GM19035 (cell line): ENCODE results near the gene CDK2.
A peak's percentile ranks its signal among the peaks of the same experiment; 100 is the strongest.

Experiments used
- ATAC-seq: cut with Tn5 transposase; IDR thresholded peaks from one replicate; pipeline ENCODE4 v1.9.1; 2021; ENCODE audit not compliant: unreplicated experiment

The CDK2 gene

GRCh38 chr12:55937981-55938380, 28.6 kb upstream of the CDK2 start:
- no peak for ATAC-seq

DNA sequence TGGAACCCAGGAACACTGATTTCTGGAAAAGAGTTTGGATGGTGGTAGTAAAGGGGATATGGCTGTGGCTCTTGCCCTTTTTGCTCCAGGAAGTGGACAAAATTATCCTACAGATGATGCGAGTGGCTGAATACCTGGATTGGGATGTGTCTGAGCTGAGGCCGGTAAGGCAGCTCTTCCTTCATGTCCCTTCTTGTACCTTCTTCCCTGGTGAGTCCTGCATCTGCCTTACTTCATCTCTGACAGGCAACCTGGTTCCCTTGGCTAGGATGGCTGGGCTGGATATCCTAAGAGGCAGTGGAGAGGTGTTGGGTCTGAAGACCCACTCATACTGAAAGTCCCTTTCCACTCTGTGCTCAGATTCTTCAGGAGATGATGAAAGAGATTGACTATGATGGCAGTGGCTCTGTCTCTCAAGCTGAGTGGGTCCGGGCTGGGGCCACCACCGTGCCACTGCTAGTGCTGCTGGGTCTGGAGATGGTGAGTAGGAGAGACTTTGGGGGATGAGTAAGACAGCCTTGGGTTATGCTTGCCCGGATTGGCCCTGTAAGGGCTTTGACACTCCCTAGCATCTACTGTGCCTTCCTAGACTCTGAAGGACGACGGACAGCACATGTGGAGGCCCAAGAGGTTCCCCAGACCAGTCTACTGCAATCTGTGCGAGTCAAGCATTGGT, 27.7 kb upstream of the CDK2 start:
- ATAC-seq: no peak

DNA sequence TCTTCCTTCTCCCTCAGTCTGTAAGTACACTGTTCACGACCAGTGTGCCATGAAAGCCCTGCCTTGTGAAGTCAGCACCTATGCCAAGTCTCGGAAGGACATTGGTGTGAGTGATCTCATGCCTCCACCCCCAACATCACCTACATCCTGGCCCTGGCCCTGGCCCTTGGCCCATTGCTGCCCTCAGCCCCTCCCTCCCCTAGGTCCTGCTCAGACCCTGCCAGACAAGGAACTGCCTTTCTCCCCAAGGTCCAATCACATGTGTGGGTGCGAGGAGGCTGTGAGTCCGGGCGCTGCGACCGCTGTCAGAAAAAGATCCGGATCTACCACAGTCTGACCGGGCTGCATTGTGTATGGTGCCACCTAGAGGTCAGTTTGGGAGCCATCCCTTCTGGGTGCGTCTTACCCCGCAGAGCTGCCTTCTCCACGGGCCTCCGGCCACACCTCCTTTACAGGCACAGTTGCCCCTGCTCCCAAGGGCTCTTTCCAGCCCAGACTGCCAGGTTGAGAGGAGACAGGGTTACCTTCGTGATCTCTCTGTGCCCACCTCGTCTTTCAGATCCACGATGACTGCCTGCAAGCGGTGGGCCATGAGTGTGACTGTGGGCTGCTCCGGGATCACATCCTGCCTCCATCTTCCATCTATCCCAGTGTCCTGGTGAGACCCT, 26.4 kb upstream of the CDK2 start:
- ATAC-seq: peak; percentile 97

- no peak for ATAC-seq
These were observed 24.6 kb upstream of the CDK2 start for GRCh38 chr12:55942055-55942454.

- no peak for ATAC-seq
These were observed 24.0 kb upstream of the CDK2 start for GRCh38 chr12:55942577-55943136.

GRCh38 chr12:55946553-55946952, 20.1 kb upstream of the CDK2 start:
- ATAC-seq: no peak

DNA sequence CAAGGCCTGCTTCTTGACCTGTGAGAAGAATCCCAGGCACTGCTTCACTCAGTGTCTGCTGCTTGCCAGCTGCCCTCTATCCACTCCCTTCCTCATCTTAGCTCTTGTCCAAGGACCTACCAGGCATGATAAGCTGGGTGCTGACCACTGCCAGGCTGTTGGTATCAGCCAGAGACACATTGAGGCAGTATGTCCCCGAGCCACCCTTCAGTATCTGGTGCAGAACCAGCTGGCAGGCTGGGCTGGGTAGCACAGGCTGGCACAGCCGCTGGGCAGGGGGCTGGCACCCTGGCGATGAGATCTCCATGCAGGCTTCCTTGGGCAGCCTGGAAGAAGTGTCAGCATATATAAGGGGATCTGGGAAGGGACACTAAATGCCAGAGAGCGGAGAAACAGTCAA, 11.3 kb upstream of the CDK2 start:
- no peak for ATAC-seq

DNA sequence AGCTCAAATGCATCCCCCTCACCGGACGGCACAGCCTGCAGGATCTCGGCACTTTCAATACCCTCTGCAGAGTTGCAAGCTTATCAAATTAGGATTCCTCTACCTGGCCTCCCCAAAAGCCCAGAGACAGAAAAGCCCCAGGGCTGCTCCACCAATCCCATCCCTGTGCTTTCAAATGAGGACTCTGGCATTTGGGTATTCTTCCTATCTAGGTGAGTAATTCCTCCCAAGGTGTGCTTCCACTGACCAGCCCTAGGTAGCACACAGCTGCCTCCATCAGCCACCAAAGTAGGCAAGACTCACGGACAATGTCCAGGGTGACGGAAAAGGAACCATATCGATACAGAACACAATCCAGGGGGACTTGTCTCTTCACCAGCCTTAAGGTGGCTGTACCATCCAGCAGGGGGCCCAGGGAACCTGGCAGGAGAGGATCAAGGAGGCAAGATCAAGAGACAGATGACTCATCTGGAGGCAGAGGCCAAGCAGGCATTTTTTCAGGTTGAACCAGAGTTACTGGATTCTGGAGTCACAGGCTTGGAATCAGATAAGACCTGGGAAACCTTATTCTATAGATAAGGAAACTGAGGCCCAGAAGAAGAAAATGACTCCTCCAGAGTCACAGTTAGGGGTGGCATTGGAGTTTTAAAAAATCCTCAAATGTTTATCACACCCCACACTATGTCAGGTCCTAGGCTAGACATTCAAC, 10.7 kb upstream of the CDK2 start:
- no peak for ATAC-seq

DNA sequence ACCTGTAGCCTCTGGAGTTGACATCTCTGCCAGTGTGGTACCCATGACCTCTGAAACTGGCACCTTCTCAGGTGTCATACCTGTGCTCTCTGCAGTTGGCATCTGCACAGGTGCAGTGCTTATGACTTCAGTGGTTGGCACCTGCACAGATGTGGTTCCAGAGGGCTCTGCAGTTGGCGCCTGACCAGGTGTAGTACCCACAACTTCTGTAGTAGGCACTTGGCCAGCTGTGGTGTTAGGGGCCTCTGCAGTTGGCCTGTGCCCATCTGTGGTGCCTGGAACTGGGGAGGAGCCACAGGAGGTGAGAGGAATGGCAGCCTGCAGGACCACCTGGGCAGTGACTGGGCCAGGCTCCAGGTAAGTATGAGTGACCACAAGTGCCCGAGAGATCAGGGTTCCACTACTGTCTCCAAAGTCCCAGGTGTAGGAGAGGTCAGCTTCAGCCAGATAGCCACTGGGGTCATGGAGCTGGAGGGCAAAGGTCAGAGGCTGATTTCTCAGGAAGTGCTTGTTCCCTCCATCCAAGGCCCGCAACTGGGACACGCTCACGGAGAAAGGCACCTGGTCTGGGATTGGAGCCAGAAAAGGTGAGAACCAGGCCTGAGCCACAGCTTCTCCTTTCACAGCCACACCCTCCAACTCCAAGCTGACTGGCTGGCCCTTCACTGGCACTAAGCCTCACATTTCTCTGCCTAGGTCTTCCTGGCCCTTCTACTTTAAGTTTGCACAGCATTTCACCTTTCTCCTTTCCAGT, 9.3 kb upstream of the CDK2 start:
- ATAC-seq: no peak

GRCh38 chr12:55963760-55964159, 2.9 kb upstream of the CDK2 start:
- ATAC-seq: no peak

GRCh38 chr12:55965240-55965639, 1.4 kb upstream of the CDK2 start:
- no peak for ATAC-seq

DNA sequence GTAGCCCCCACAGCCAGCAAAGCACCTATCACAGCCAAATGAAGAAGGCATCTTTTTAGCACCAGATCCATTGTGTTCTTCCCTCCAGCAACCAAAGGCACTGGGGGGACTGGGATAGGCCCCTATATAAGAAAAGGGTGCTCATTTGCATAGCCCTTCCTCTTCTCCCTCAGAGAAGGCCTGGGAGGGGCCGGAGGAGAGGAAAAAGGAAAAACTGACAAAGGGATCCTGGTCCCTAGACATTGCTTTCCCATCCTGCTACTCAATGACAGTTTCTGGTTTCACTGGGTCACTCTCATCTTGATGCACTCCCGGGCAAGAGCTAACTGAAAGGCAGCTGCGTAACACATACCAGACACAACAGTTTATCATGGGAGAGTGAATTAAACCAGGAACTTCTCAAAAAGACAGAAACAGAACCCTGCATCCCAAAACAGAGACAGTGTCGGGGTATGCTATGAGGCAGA, 656 bp upstream of the CDK2 start, which contains the start of gene PMEL:
PMEL (minus strand) TSS at position 102 of the 467 bp plus-strand sequence; CDS start at position 71, 31 bp downstream.
- no peak for ATAC-seq

GRCh38 chr12:55969356-55969755, 2.7 kb downstream of the CDK2 start:
- no peak for ATAC-seq

GRCh38 chr12:55970775-55971174, 4.1 kb downstream of the CDK2 start:
- ATAC-seq: no peak

- ATAC-seq: no peak
These were observed 5.4 kb downstream of the CDK2 start for GRCh38 chr12:55972042-55972441.

GRCh38 chr12:55972456-55972855, 5.8 kb downstream of the CDK2 start:
- ATAC-seq: no peak

DNA sequence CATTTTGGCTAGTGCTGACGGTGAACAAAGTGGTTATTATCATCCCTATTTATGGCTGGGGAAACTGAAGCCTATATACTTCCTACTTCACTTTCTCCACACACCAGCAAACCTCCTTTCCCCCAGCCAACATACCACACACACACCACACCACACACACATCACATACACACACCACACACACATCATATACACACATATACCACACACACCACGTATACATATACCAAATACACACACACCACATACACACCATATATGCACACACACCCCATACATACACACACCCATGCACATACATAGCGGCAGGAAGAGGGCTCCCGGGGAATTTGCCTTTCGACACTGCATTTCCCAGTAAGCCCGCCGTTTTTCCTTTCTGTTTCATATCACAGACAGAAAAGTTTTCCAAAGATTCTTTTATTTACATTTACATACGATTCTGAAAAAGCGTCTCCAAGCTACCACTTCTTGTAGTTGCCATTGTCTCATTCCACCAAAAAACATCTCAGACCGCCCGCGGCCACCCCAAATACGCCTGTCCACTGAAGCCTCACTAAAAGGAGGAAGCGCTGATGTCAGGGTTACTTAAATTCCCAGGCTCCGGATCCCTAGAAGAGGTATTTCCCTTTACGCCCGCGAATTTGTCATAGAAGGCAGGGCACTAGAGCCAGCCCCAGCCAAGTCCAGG, 6.4 kb downstream of the CDK2 start:
- ATAC-seq: no peak

GRCh38 chr12:55973599-55974307, 7.1 kb downstream of the CDK2 start, which contains the start of gene RAB5B:
RAB5B (plus strand) TSS chr12:55974078; CDS start chr12:55986961, 12,883 bp downstream.
- ATAC-seq: peak; percentile 94

DNA sequence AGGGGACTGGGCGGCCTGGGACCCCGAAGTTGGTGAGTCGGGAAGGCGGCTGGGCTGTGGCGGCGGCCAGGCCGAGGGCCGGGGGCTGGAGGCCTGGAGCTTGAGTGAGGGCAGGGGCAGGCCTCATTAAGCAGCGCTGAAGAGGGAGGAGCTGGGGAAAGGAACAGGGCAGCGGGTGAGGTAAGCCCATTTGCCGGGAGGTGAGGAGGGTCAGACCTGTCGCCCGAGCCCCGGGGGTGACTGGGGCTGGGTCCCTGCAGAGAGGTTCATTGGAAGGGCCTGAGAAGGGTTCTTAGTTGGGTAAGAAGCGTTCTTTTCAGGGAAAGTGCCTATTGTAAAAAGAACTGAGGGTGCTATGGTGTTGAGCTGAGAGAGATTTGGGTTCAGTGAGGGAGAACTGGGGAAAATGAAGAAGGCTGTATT, 7.7 kb downstream of the CDK2 start:
- ATAC-seq: peak; percentile 20

DNA sequence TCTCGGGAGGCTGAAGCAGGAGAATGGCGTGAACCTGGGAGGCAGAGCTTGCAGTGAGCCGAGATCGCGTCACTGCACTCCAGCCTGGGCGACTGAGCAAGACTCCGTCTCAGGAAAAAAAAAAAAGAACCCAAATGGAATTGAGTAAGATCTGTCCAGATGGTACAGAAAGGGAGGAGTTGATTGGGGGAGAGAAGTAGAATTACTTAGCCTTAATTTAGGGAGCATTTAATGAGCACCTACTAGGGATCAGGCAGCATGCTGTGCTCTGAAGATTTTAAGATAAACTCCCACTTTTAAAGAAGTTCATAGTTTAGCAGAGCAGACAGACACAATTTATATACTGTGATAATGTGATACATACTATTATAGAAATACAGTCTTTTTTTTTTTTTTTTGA, 11.8 kb downstream of the CDK2 start:
- no peak for ATAC-seq
